ENCODE results near the gene CIAO3. TPM values are rescaled to one million over a fixed set of nuclear protein-coding genes. Genes with fewer than 3 reads are reported as not detected.
A peak's percentile ranks its signal among the peaks of the same experiment; 100 is the strongest.

Gene CIAO3
- total and polyA plus RNA-seq, 3 donors from 2014 or later, result 28.9 to 59.0 (median 58.0) TPM

GRCh38 chr16:709566-710499 is 31.0 kb downstream of the CIAO3 start:
- 23 to 27% methylated on average over 14 to 30 of the region's 30 CpGs for WGBS, 2 donors
- H3K27ac ChIP-seq, result no peak overlapping the region
- TF ChIP-seq CTCF (IDR thresholded peaks at IDR 0.05) (no peak), POLR2A (IDR thresholded peaks at IDR 0.05) (no peak)
- H3K36me3 ChIP-seq (ENCODE audit: low read depth, missing control alignments), result no peaks in the 10 kb centered on the region
- no peaks in the 10 kb centered on the region for H3K9me3 ChIP-seq
- H3K4me1 ChIP-seq, result peaks cover 12% of the 10 kb centered on the region
- H3K4me3 ChIP-seq, result no peak overlapping the region
- intact Hi-C loops (cut with DNase I; ENCODE audit: low total_unique reads), result no loop called here
- H3K27me3 ChIP-seq, result no peaks in the 10 kb centered on the region
- DNase-seq, result peak; percentile 71

- H3K4me1 ChIP-seq, result peaks cover 5% of the 10 kb centered on the region
- no peaks in the 10 kb centered on the region for H3K36me3 ChIP-seq (ENCODE audit: low read depth, missing control alignments)
- TF ChIP-seq POLR2A (IDR thresholded peaks at IDR 0.05), result no peak
- no peak for TF ChIP-seq CTCF (IDR thresholded peaks at IDR 0.05)
- H3K27ac ChIP-seq, result no peak overlapping the region
- 73 to 83% methylated on average over 3 to 4 of the region's 4 CpGs for WGBS, 2 donors
- H3K27me3 ChIP-seq, result no peaks in the 10 kb centered on the region
- intact Hi-C loops (cut with DNase I; ENCODE audit: low total_unique reads), result no loop called here
- H3K9me3 ChIP-seq, result no peaks in the 10 kb centered on the region
- H3K4me3 ChIP-seq, result no peak overlapping the region
- no peak for DNase-seq
These were observed 31.8 kb downstream of the CIAO3 start for GRCh38 chr16:708959-709358.

- 67 to 70% methylated on average over 3 of the region's 3 CpGs for WGBS, 2 donors
- intact Hi-C loops (cut with DNase I; ENCODE audit: low total_unique reads), result no loop called here
- H3K4me1 ChIP-seq, result peaks cover 5% of the 10 kb centered on the region
- no peaks in the 10 kb centered on the region for H3K27me3 ChIP-seq
- no peak for DNase-seq
- H3K9me3 ChIP-seq, result no peaks in the 10 kb centered on the region
- H3K27ac ChIP-seq, result no peak overlapping the region
- H3K4me3 ChIP-seq, result no peak overlapping the region
- no peaks in the 10 kb centered on the region for H3K36me3 ChIP-seq (ENCODE audit: low read depth, missing control alignments)
- TF ChIP-seq CTCF (IDR thresholded peaks at IDR 0.05) (no peak), POLR2A (IDR thresholded peaks at IDR 0.05) (no peak)
These were observed 32.8 kb downstream of the CIAO3 start for GRCh38 chr16:708019-708418.

- peaks cover 5% of the 10 kb centered on the region for H3K4me1 ChIP-seq
- TF ChIP-seq POLR2A (IDR thresholded peaks at IDR 0.05), result no peak
- no peak for TF ChIP-seq CTCF (IDR thresholded peaks at IDR 0.05)
- 10 to 31% methylated on average over 4 to 14 of the region's 14 CpGs for WGBS, 2 donors
- H3K27ac ChIP-seq, result no peak overlapping the region
- no peak for DNase-seq
- intact Hi-C loops (cut with DNase I; ENCODE audit: low total_unique reads), result no loop called here
- H3K4me3 ChIP-seq, result no peak overlapping the region
- no peaks in the 10 kb centered on the region for H3K9me3 ChIP-seq
- no peaks in the 10 kb centered on the region for H3K36me3 ChIP-seq (ENCODE audit: low read depth, missing control alignments)
- H3K27me3 ChIP-seq, result no peaks in the 10 kb centered on the region
These were observed 33.7 kb downstream of the CIAO3 start for GRCh38 chr16:707062-707538.

Data from testis (tissue), 3 donors.